T follicular helper cell (primary cell): Measurements from ENCODE around the gene CUL3.
A peak's percentile ranks its signal among the peaks of the same experiment; 100 is the strongest.
"Not testable (repeated sequence)": the region's sequence is repeated elsewhere in the genome, so short reads cannot be mapped to it uniquely, and the experiment has no call there.

Experiments
- DNase-seq: peaks from one replicate; pipeline ENCODE4 v3.0.0-alpha.2; 2020; ENCODE audit warnings: low read depth
- total RNA-seq, 2 experiments: gene quantifications; one replicate each; lab custom pipeline; 2026; lab: John Stamatoyannopoulos, UW

The CUL3 gene
- 138 to 166 reads per million in 2 experiments for total RNA-seq

DNA sequence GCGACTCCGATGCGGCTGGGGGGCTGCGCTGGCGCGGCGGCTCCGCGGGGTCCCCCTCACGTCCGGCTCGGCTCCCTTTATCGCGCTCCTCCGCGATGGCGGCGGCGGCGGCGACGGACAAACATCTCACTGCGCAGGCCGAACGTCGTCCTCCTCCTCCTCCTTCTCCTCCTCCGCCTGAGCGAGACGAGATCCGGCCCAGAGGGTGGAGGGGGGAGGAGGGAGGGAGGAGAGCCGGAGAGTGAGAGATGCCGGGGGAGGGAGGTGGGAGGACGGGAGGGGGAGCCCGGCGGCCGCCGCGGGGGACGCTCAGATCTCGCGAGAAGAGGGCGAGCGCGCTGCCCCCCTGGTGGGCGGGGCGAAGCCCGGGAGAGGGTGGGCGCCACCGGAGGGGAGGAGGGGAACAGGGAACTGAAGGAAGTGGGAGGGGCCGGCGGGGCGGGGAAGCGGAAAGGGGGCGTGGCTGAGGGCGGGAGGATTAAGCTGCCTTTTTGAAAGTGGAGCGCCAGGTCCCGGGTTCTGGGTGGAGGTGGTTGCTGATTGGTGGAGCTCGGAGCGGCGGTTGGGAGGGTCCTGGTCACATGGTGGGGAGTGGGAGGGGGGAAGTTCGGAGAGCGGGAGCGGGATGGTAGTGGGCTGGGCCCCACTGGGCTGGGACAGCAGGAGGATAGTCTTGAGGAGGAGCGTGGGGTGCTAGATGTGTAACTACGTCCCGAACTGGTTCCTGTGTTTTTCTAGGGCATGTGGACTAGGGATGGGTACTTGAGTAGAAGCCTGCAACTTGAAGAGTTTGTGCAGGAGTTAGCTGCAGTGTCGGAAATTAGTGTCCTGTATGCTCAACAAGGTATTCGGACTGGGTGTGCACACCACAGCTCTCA lies at the start of gene CUL3:
Gene CUL3, minus strand, starts transcription at position 153 of the 878 bp plus-strand sequence. CDS start 354 bp downstream, outside the sequence.
- peak; percentile 99 for DNase-seq

DNA sequence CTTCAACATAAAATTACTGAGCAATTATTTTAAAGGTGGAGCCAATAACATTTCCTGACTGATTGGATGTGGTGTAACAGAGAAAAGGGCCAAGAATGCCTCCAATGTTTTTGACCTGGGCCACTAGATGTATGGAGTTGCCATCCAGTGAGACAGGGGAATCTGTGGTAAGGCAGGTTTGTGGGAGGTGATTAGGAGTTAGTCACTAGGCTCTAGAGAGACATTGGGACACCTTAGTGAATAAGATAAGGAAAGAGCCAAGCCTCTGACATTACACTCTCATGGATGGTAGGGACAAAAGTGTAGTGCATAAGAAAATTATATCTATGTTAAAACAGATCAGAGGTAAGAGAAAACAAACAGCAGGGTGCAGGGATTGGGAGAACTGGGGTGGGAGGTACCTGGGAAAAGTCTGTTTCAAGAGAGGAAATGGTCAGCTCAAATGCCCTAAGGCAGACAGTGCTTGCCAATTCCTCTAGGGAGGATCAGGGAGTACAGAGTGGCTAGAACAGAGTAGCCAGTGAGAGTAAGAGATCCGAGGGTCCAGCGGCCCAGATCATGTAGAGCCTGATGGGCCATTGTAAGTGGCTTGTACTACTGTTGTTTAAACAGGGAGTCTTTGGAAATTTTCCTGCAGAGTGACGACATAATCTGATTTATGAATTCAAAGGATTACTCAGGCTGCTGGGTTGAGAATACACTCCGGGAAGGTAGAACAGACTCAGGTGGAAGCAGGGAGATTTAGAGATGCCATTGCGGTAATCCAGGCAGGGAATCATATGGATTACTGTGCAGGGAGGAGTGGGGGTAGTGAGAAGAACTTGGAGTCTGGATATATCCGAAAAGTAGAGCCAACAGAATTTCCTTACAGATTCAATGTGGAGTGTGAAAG lies 45.7 kb upstream of the CUL3 start:
- no peak for DNase-seq

DNA sequence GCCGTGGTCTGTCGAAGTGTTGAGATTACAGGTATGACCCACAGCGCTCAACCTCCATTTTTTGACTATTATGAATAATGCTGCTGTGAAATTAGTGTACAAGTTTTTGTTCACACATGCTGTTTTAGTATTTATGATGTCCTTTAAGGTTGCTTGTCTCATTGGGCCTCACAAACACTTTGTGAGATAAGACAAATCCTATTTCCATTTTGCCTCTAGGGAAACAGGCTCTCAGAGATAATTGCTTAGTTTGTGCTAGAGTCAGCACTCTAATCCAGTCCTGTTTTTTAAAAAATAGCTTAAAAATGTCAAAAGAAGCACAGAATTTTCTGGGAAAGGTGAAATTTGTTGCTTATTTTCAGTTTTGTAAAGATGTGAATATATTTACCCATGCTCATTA lies 43.3 kb upstream of the CUL3 start:
- DNase-seq = no peak

DNA sequence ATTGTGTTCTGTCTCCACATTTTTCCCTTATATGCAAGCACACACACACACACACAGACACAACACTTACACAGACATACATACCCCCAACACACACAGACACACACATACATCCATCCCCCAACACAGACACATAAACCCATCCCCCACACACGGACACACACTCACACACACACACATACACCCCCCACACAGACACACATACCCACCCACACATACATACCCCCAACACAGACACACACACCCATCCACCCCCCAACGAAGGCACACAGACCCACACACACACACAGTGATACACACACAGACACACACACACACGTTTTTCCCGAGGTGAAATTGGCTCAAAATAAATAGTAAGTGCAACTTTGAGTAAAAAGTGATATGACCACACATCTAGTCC lies 41.6 kb upstream of the CUL3 start:
- DNase-seq = no peak

DNA sequence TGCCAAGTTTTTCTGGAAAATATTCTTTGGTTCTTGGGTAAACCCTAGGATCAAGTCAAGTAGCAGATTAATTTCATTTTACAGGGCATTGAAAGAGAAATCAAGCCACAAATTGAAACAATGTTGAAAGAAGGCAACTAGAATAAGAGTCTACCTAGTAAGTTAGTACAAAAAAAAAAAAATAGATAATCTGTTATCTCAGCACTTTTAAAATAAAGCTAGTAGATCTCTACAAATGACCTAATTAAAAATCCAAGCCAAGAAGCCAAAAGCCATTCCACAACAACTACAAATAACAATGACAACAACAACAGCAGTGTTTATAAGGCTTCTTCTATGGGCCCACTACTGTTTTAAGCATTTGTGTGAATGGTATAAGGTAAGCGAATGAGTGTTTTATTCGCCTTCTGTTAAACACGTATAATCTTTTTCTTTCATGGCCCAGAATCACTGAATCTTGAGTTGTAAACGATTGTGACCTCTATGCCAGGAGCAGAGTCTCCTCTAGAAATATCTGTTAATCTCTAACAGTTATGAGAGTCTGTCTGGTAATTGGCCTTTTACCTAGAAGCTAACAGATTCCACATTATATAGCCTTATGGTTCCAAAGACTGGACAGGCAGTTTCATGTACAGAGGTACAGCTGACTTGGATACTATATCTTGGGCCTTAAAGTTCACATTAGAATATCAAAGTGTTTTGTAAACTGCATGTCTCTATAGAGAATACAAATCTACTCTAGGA lies 28.6 kb upstream of the CUL3 start:
- no peak for DNase-seq

DNA sequence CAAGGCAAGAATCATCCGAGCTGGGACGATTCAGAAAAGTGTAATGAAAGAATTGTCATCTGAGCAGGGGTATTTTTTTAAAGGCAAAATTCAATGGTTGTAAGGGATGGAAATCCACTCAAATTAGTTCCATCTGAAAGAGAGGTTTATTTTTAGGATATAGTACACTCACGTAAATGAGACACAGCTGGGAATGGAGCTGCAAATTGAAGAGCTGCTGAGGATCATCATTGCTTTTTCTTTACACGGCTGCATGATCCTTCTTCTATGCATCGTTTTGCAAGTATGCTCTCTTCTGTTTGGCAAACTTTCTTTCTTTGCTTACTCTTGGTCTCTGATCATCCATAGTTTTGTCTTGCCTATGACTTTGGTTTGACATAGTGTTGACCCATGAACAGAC lies 27.4 kb upstream of the CUL3 start:
- DNase-seq = no peak

DNA sequence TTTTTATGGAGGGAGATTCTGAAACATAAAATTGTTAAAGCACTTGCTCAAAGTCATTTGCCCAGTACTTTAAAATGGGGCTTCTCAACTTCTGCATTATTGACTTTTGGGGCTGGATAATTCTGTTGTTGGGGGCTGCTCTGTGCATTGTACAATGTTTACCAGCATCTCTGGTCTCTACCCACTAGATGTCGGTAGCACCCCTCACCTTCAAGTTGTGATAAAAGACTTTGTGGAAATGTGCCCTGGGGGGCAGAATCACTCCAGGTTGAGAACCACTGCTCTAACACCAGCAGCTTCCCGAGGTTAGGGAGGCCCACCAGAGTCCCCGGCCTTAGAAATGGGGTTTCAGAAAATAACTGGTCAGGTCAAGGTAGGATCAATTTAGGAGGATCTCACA lies 26.8 kb upstream of the CUL3 start:
- DNase-seq = no peak

DNA sequence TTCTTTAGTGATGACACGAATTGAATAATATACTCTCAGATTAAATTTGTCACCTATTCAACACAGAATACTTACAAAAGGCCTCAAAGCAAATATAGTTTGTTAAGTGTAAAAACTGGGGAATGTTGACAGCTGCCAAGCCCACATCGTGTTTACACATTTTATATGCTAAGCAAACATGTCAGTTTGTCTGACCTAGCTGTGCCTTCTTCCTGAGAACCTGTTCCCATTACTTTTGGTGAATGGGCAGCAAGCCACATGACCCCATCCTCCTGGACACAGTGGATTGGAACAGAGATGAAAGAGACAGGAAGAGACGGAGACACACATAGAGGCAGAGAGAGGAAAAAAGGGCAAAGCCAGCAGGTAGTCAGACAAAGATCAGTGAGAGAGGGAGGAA lies 22.9 kb upstream of the CUL3 start:
- DNase-seq = no peak

DNA sequence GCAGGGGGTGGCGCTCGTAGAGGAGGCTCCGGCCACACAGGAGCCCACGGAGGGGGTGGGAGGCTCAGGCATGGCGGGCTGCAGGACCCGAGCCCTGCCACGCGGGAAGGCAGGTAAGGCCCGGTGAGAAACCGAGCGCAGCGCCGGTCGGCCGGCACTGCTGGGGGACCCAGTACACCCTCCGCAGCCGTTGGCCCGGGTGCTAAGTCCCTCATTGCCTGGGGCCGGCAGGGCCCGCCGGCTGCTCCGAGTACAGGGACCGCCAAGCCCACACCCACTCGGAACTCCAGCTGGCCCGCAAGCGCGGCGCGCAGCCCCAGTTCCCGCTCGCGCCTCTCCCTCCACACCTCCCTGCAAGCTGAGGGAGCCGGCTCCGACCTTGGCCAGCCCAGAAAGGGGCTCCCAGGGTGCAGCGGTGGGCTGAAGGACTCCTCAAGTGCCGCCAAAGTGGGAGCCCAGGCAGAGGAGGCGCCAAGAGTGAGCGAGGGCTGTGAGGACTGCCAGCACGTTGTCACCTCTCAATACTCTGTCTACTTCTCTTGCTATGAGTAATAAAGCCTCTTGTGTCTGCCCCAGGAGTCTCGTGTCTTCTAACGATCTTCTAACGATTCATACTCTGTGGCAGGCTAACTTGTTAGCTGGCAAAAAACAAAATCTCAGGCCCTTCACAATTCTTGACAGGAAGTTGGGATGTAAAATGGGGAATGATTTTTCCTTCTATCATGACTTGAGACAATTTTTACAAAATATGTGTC lies 18.8 kb upstream of the CUL3 start:
- not testable (repeated sequence) for DNase-seq

DNA sequence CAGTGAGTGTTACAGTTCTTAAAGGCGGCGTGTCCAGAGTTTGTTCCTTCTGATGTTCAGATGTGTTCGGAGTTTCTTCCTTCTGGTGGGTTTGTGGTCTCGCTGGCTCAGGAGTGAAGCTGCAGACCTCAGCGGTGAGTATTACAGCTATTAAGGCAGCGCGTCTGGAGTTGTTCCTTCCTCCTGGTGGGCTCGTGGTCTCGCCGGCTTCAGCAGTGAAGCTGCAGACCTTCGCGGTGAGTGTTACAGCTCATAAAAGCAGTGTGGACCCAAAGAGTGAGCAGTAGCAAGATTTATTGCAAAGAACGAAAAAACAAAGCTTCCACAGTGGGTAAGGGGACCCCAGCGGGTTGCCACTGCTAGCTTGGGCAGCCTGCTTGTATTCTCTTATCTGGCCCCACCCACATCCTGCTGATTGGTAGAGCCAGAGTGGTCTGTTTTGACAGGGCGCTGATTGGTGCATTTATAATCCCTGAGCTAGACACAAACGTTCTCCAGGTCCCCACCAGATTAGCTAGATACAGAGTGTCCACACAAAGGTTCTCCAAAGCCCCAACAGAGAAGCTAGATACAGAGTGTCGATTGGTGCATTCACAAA lies 17.7 kb upstream of the CUL3 start:
- not testable (repeated sequence) for DNase-seq

DNA sequence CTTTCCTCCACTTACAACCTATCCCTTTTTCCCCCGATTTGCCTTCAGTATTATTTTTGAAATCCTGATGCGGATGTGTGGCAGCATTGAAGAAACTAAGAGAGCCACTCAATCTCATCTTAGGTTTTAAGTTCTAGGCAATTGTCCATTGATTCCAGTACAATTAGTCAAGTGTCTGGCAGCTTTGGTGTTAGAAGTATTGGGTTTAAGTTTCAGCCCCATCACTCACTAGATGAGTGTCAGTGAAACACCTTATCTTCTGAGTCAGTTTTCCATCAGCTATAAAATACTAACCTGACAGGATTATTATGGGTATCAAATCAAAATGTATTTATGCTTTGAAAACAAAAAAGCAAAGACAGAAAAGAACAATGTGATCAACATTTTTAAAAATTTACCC lies 16.8 kb upstream of the CUL3 start:
- no peak for DNase-seq

DNA sequence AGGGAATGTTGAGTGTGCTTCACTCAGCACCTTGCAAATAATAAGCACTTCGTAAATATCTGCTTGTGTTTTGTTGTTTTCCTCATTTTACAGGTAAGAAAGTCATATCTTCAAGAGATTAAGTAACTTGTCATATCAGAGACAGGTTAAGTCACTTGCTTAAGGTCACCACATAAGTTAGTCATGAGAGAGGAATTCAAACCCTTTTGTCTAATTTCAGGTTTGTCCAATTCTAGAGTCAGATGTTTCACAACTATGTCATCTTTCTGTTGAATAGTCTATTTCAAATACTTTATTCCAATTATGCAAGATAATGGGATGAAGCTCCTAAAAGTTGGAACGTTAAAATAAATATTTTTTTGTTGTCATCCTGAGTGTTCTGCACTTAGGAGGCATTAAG lies 13.5 kb upstream of the CUL3 start:
- DNase-seq = no peak

DNA sequence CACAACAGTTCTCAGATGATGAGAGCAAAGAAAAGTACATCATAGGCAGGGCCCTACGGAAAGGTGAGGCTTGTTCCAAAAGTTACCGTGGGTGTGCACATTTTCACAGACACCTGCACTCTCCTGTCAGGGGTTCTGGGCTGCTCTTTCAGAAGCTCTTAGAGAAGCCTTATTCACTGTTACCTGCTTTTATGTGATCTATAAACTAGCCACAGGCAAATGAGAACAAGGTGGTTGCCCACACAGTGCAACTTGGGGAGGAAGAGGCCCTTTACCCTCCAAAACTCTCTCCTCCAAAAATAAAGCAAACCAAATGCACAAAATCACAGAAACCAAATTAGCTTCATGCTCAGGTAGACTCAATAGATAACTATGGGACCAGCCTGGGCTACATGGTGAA lies 11.1 kb upstream of the CUL3 start:
- no peak for DNase-seq

DNA sequence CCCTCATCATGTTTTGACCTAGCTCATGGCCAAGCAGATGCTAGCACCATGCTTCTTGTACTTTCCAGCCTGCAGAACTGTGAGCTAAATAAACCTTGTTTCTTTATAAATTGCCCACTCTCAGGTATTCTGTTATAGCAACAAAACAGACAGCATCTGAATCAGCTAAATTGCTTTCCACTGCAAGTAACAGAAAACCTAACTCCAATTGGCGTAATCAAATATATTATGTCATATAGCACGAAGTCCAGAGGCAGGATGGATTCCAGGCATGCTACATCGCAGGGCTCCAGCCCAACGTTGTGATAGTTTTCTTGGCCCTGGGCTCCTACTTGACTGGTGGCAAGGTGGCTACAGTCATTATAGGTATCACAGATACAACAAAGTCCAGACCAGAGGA lies 10.4 kb upstream of the CUL3 start:
- no peak for DNase-seq

DNA sequence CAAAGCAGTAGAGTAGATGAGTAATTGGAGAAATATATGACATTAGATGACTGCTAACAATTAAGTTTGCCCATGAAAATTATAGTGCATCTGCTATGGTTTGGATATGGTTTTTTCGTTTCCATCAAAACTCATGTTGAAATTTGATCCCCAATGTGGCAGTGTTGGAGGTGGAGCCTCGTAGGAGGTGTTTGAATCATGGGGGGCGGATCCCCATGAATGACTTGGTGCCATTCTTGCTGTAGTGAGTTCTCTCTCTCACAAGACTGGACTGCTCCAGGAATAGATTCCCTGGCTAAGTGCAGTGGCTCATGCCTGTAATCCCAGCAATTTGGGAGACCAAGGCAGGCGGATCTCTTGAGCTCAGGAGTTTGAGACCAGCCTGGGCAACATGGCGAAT lies 9.7 kb upstream of the CUL3 start:
- DNase-seq = no peak

DNA sequence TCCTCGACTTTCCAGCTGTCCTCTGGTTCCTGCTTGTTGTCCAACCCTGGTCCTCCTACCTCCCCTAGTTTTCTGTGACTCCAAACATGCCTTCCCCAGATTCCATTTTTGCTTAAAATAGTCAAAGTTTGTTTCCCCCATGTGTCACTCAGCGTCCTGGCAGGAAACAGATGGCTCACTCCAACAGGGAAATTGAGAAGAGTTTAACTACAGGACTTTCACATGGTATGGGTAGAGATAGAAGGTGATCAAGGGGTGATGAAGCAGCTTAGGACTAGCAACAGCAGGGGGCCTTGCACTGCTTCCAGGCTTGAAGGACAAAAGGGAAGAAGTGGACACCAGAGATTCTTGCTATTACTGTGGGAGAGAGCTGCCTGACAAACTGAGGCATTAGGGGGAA lies 6.1 kb upstream of the CUL3 start:
- DNase-seq = no peak

DNA sequence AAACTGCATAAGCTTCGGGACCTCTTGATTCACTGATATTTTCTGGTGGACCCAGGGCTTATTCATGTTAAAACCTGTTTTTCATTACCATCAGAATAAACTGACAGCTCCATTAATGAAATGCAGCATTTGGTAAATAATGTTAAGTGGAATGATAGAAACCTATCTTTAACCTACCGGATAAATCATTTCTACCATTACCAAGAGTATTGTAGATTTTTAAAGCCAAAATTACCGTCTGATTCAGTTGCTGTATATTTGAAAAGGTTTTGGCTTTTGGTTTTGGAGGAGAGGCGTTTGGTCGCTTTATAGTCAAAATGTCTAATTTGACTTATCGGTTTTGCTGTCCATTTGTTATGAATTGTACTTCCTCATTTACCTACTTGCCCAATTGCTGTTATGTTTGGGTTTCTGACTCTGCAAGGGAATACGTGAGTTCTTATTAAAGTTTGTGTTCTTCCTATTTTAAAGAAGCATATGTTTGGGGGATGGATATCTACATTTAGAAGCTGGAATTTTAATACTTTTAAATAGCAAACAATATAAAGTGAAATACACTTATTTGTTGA lies 1.0 kb upstream of the CUL3 start:
- DNase-seq = no peak

DNA sequence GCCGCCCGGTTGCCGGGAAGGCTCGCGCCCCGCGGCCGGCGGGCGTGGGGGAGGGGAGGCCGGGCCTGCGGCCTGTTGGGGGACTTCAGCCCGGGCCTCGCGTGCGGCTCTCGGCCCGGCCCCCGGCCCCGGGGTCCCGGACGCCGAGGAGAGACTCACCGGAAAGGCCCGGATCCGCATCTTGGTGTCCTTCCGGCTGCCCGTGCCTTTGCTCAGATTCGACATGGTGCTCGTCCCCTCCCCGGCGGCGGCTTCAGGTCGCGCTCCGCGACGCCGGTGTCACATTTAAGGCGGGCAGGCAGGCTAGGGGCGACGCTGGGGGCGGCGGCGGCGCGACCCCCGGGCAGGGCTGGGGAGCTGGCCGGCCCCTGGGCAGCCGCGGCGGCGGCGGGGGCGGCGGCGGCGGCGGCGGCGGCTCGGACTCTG lies 365 bp downstream of the CUL3 start:
- DNase-seq = peak; percentile 40

DNA sequence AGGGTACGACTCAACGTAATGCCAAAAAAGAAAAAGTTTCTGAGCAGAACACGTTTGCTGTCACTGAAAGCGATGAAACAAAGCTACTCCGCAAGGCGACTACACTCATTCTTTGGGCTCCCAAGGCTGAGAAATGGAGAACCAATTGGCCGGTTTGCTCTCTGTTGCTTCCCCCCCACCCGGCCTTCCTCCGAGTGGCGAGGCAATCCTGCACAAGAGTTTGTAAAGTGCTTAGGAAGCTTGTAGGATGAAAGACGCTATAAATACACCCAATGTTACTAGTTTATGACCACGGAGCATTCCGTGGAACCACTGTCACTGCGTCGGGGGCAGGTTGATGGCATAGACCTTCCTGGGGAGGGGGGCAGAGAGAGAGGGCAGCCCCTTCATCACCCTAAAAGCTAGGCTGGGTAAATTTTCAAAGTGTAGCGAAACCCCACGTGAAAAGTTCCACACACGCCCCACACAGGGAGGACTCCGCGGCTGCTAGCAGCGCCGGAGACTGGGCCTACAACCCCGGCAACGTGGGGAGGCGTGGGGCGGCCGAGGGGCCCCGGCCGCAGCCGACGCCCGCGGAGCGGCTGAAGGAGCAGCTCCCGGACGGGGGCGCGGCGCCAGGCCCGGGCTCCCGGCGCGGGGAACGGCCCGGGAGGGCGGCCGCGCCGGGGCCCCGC lies 915 bp downstream of the CUL3 start:
- no peak for DNase-seq

DNA sequence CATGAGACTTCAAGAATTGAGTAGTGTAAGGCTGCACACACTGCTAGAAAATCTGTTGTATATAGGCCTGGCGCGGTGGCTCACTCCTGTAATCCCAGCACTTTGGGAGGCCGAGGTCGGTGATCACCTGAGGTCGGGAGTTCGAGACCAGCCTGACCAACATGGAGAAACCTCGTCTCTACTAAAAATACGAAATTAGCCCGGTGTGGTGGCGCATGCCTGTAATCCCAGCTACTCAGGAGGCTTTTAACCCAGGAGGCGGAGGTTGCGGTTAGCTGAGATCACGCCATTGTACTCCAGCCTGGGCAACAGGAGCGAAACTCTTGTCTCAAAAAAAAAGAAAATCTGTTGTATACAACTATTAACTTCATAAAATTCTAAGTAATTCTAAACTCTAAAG lies 2.1 kb downstream of the CUL3 start:
- DNase-seq = not testable (repeated sequence)
